GM13977 (cell line): ENCODE data around the gene SUCNR1.

Experiments
- DNase-seq: peaks from one replicate; pipeline ENCODE4 v3.0.0; 2012; ENCODE audit warnings: low spot score
- CTCF ChIP-seq: IDR thresholded peaks from 2 replicates; pipeline ENCODE4 v1.5.1; 2012; ENCODE audit warnings: mild to moderate bottlenecking, control low read depth; ENCODE audit not compliant: insufficient read depth; ENCODE audit errors: extremely low read depth, missing control alignments
- in situ Hi-C: fragments of 300-500 bp; cut with MboI; formaldehyde crosslinking; loops from one replicate; pipeline ENCODE4 v1.12.0; 2022; ENCODE audit warnings: low sequenced_read_pairs, low pct_unique_long_range_greater_than_20kb, mixed read lengths, inconsistent platforms; ENCODE audit not compliant: unreplicated experiment

The SUCNR1 gene

GRCh38 chr3:151859233-151859673 lies 14.2 kb upstream of the SUCNR1 start:
- in situ Hi-C loops, result no loop called here
- DNase-seq, result no peak
- no peak for TF ChIP-seq CTCF

GRCh38 chr3:151859905-151860304 lies 13.5 kb upstream of the SUCNR1 start:
- TF ChIP-seq CTCF, result no peak
- DNase-seq, result no peak
- in situ Hi-C loops, result no loop called here

- in situ Hi-C loops, result no loop called here
- no peak for TF ChIP-seq CTCF
- no peak for DNase-seq
Observed at GRCh38 chr3:151863611-151864010, 9.8 kb upstream of the SUCNR1 start.

DNA sequence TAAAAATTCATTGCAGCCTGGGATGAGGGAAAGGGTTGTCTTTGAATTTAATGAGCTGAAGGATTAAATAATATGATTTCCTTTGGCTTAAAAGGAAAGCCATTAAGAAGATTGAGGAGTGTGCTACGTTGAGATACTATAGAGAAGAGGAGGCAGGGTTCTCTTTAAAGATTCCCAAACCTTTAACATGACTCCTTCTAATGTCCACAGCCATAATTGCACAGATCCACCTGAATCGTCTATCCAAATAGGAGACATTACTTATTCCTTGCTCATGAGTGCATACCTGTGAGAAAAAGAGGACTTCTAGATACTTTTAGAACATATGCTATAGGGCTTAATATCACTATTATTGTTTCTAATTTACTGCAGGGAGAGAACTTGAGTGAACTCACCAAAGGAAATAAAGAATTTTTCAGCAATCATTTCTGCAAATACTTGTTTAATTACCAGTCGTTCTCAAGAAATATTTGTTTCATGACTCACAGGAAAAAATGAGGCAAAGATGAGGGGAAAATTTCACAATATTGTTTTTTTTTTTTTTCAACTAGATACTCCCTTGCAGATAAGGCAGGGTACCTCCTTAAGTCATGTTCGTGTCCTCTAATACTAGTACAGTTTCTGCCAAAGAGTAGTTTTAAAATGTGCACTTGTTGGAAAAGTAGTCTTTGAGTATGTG lies 8.9 kb upstream of the SUCNR1 start:
- DNase-seq, result no peak
- in situ Hi-C loops, result no loop called here
- TF ChIP-seq CTCF, result no peak

GRCh38 chr3:151866711-151867410 lies 6.6 kb upstream of the SUCNR1 start:
- TF ChIP-seq CTCF, result no peak
- in situ Hi-C loops, result no loop called here
- DNase-seq, result no peak

DNA sequence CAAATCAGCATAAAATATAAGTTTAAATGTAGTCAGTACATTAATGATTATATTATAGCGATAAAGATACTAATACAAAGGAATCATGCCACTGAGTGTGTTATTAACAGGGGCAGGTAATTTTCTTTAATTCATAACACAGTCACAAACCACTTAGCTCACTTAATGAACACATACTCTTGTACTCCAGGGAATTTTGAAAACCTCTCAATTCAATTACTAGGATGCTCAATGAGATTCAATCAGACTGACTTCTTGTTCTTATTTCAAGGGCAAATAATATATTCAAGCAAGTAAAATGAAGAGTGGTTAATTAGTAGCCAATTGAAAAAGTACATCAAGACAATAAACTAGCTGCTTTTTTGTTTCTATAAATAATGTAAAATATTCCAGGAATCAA lies 5.8 kb upstream of the SUCNR1 start:
- in situ Hi-C loops, result no loop called here
- no peak for TF ChIP-seq CTCF
- no peak for DNase-seq

GRCh38 chr3:151869181-151869580 lies 4.3 kb upstream of the SUCNR1 start:
- TF ChIP-seq CTCF, result no peak
- DNase-seq, result no peak
- in situ Hi-C loops, result no loop called here
